ENCODE results near the gene ALOX5.

GRCh38 chr10:45476559-45476958 is 102.5 kb downstream of the ALOX5 start:
- TF ChIP-seq ZBTB33 (IDR thresholded peaks at IDR 0.05), result no peak
- TF ChIP-seq RUNX3 (IDR thresholded peaks at IDR 0.05; ENCODE audit: low read length), result no peak
- TF ChIP-seq HDAC6 (IDR thresholded peaks at IDR 0.05; ENCODE audit: unreplicated experiment), result no peak
- no peak for TF ChIP-seq YBX1 (IDR thresholded peaks at IDR 0.05)
- no peak for TF ChIP-seq CTCF (IDR thresholded peaks at IDR 0.05 in 2 of 3, conservative IDR thresholded peaks at IDR 0.05 in 1 of 3; ENCODE audit: control insufficient read depth in 2 of 3, extremely low read depth in 1 of 3, insufficient read depth in 1 of 3, low read depth in 3 of 3, low read length in 3 of 3)
- TF ChIP-seq SRF (IDR thresholded peaks at IDR 0.05; ENCODE audit: low read depth in 2 of 2, low read length in 2 of 2), result no peak
- no peak for TF ChIP-seq USF1 (IDR thresholded peaks at IDR 0.05; ENCODE audit: borderline replicate concordance, extremely low read length, insufficient read depth, low read depth, low read length)
